ENCODE data around the gene PLEKHA7. TPM values are rescaled to one million over a fixed set of nuclear protein-coding genes. Genes with fewer than 3 reads are reported as not detected.

The PLEKHA7 gene
- total RNA-seq, 1 experiment from 2014 or later = not detected

DNA sequence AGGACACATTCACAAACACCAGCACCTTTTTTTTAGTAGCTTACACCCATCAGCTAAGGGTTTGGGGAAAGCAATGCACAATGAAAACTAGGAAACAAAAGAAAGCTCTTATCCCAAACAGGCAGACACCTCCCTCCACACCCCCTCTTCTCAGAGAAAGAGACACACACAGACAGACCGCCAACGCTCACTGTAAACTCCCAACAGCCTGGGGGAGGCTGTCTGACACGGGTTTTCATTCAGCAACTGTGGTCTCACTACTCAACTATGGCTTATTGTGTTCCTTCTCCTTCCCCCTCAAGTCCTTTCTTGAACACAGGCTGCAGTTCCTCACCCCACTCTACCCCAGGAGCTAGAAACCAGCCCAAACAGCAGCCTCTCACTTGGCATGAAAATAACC lies 152.4 kb downstream of the PLEKHA7 start:
- no peak for DNase-seq
- Histone ChIP-seq H3K36me3 (no peaks in the 10 kb centered on the region), H3K4me3 (no peak overlapping the region), H3K27me3 (no peaks in the 10 kb centered on the region), H3K9me3 (no peaks in the 10 kb centered on the region)

GRCh38 chr11:16860617-16861016 lies 153.6 kb downstream of the PLEKHA7 start:
- no peaks in the 10 kb centered on the region for H3K27me3 ChIP-seq
- no peak overlapping the region for H3K4me3 ChIP-seq
- no peaks in the 10 kb centered on the region for H3K9me3 ChIP-seq
- no peaks in the 10 kb centered on the region for H3K36me3 ChIP-seq
- DNase-seq = no peak

DNA sequence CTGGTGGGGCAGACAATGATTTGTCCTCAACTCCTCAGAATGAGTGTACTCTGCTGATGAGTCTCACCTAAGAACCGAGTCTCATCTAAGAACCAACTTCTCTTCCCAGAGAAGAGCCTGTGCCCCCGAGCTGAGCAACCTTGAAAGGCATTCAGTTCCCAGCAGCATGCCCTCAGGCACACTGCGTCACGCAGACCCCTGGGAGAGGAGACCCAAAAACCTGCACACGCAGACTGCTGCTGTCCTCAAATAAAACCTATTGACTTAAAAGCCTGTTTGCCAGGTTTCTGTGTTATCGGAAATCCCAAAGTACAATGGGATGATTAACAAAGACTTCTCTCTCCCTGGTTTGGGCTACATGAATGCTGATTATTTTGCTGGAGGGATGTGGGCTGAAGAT lies 154.6 kb downstream of the PLEKHA7 start:
- DNase-seq = no peak
- H3K4me3 ChIP-seq = no peak overlapping the region
- no peaks in the 10 kb centered on the region for H3K9me3 ChIP-seq
- H3K27me3 ChIP-seq = no peaks in the 10 kb centered on the region
- H3K36me3 ChIP-seq = no peaks in the 10 kb centered on the region

DNA sequence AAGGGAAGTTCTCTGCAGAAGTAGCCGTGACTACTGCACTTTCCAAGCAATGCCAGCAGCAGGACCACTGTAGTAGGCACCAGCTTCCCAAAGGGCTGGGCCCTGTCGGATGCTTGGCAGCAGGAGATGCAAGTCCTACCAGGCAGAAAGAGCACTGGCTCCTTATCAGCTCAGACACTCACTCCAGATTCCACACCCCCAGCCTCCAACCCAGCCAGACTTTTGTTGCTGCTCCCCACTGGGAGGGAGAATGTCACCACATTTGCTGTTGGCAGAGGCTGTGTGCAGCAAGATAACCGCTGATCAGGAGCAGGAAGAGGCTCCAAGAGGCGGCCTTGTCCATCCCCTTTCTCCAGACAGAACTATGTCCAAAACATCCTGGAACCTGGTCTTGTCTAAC lies 157.0 kb downstream of the PLEKHA7 start:
- DNase-seq = no peak
- H3K36me3 ChIP-seq = no peaks in the 10 kb centered on the region
- no peak overlapping the region for H3K4me3 ChIP-seq
- H3K9me3 ChIP-seq = no peaks in the 10 kb centered on the region
- H3K27me3 ChIP-seq = no peaks in the 10 kb centered on the region

DNA sequence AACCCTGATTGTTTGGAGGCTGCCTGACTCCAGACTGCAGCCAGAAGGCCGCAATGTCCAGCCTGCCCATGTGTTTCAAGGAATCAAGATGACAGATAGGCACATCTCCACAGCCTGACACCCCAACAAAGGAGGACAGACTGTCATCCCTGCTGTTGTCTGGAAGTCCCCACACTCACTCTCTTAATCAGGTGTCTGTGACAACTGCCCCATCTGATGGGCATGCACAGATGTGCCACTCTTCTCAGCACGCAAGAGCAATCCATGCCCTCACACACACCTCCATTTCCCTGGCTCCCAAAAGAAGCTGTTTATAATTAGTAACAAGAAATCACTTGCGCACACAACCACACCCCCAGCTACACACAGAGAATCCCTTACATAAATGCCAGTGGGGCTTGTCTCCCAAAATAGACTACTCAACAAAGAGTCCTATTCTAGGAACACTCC lies 158.2 kb downstream of the PLEKHA7 start:
- H3K27me3 ChIP-seq = no peaks in the 10 kb centered on the region
- no peak for DNase-seq
- no peaks in the 10 kb centered on the region for H3K9me3 ChIP-seq
- H3K4me3 ChIP-seq = no peak overlapping the region
- no peaks in the 10 kb centered on the region for H3K36me3 ChIP-seq

GRCh38 chr11:16854979-16855378 lies 159.2 kb downstream of the PLEKHA7 start:
- no peaks in the 10 kb centered on the region for H3K36me3 ChIP-seq
- no peaks in the 10 kb centered on the region for H3K9me3 ChIP-seq
- H3K4me3 ChIP-seq = no peak overlapping the region
- no peaks in the 10 kb centered on the region for H3K27me3 ChIP-seq
- no peak for DNase-seq

DNA sequence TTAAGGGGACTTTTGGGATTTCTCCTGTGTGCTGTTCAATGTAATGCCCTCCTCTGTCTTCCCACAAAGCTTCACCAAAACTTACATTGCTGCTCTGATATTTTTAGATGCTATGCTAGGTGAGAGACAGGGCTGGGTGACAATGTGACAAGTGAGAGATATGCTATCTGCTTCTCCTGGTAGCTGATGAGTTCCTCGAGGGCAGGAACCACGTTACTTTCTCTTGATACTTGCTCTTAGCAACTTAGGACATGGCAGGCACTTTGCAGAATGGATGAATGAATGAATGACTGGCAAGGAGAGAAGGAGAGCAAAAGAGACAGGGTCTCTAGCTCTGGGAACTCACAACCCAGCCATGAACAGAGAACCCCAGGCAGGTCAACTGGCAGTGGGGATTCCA lies 160.4 kb downstream of the PLEKHA7 start:
- Histone ChIP-seq H3K27me3 (no peaks in the 10 kb centered on the region), H3K9me3 (no peaks in the 10 kb centered on the region), H3K36me3 (no peaks in the 10 kb centered on the region), H3K4me3 (no peak overlapping the region)
- no peak for DNase-seq

DNA sequence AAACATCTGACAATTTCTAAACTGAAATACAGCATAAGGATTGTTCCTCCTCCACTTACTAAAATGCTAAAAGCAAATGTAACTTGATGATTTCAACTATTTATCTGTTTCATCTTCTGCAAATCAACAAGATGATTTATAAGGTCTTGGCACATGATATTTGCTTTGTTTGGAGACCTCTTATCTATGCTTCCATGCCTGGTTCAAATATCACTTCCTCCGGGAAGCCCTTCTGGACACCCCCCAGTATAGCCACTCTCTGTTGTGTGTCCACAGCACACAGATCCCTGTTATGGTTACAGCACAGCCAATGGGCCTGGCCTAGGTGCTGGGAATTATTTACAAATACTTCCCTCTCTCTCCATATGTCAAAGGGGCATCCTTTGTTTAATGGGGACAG lies 160.9 kb downstream of the PLEKHA7 start:
- no peaks in the 10 kb centered on the region for H3K9me3 ChIP-seq
- no peak for DNase-seq

GRCh38 chr11:16846305-16846704 lies 167.9 kb downstream of the PLEKHA7 start:
- no peak for DNase-seq
- no peaks in the 10 kb centered on the region for H3K36me3 ChIP-seq
- no peaks in the 10 kb centered on the region for H3K9me3 ChIP-seq
- H3K27me3 ChIP-seq = no peaks in the 10 kb centered on the region
- no peak overlapping the region for H3K4me3 ChIP-seq

More for the DNA sequence above, 160.9 kb downstream of the PLEKHA7 start:
- H3K36me3 ChIP-seq = no peaks in the 10 kb centered on the region
- H3K27me3 ChIP-seq = no peaks in the 10 kb centered on the region
- no peak overlapping the region for H3K4me3 ChIP-seq

DNA sequence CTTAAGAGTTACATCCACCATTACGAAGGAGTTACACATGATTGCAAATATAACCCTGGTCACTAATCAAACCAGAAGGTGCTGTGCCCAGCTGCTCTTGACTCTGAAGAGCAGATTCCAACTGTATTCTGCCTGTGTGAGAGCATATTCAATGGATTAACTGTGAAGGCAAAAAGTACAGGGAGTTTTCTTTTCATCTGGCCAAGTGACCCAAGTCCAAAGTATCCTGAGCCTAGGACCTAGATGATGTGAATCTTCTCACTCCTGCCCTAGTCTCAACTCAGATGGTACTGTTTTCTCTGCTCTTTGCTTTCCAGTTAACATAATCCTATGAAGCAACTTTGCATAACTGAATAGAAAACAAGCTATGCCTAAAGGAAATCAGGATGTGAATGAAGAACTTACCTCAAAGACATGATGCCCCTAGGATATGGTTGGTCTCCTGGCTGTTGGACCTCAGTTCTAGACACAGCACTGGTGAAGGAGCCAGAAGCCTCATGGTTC lies 169.9 kb downstream of the PLEKHA7 start:
- no peak overlapping the region for H3K4me3 ChIP-seq
- H3K27me3 ChIP-seq = no peaks in the 10 kb centered on the region
- no peak for DNase-seq
- H3K36me3 ChIP-seq = no peaks in the 10 kb centered on the region
- no peaks in the 10 kb centered on the region for H3K9me3 ChIP-seq

GRCh38 chr11:16843294-16843693 lies 170.9 kb downstream of the PLEKHA7 start:
- Histone ChIP-seq H3K27me3 (no peaks in the 10 kb centered on the region), H3K36me3 (no peaks in the 10 kb centered on the region), H3K4me3 (no peak overlapping the region), H3K9me3 (no peaks in the 10 kb centered on the region)
- no peak for DNase-seq

- H3K4me3 ChIP-seq = no peak overlapping the region
- DNase-seq = no peak
- no peaks in the 10 kb centered on the region for H3K36me3 ChIP-seq
- no peaks in the 10 kb centered on the region for H3K9me3 ChIP-seq
- H3K27me3 ChIP-seq = no peaks in the 10 kb centered on the region
Observed at GRCh38 chr11:16841984-16842383, 172.2 kb downstream of the PLEKHA7 start.

GRCh38 chr11:16841481-16841880 lies 172.7 kb downstream of the PLEKHA7 start:
- DNase-seq = no peak
- no peaks in the 10 kb centered on the region for H3K27me3 ChIP-seq
- no peaks in the 10 kb centered on the region for H3K36me3 ChIP-seq
- H3K9me3 ChIP-seq = no peaks in the 10 kb centered on the region
- H3K4me3 ChIP-seq = no peak overlapping the region

DNA sequence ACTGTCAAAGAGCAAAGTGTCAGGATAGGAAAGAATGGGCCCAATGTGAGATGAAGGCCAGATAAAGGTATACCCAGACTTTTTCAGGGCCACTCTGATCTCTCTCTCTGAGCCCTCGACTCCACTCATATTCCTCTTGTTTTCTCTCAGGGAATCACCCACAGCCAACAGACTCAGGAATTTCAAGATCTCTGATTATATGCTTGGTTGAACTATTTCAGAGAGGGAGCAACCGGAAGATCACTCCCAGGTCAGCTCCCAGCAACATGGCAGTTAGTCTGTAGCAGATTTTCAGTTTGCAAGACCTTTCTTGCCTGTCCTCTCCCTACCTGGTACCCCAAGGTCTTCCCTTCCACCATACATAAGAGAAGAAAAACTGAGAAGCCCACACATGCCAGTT lies 173.3 kb downstream of the PLEKHA7 start:
- DNase-seq = no peak
- Histone ChIP-seq H3K4me3 (no peak overlapping the region), H3K27me3 (no peaks in the 10 kb centered on the region), H3K9me3 (no peaks in the 10 kb centered on the region), H3K36me3 (no peaks in the 10 kb centered on the region)

DNA sequence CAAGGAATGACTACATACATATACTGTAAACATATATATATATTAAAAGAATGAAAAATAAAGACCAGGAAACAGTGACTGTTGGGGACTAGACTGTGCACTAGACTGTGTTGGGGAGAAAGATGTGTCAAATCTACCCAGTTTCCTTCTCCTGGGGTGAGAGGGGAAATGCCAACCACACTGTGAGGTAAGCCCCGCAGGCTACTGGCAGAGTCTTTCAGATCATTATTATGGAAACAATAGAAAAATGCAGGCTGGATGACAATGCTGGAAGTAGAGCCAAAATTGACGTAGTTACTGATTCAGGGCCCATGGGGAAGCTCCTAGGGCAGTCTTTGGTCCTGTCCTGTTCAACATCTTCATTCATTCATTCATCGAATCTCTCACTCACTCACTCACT lies 174.4 kb downstream of the PLEKHA7 start:
- H3K4me3 ChIP-seq = no peak overlapping the region
- H3K36me3 ChIP-seq = no peaks in the 10 kb centered on the region
- H3K9me3 ChIP-seq = no peaks in the 10 kb centered on the region
- no peaks in the 10 kb centered on the region for H3K27me3 ChIP-seq
- DNase-seq = peak; percentile 23

GRCh38 chr11:16834384-16834783 lies 179.8 kb downstream of the PLEKHA7 start:
- DNase-seq = no peak
- no peak overlapping the region for H3K4me3 ChIP-seq
- H3K9me3 ChIP-seq = no peaks in the 10 kb centered on the region
- H3K27me3 ChIP-seq = no peaks in the 10 kb centered on the region
- no peaks in the 10 kb centered on the region for H3K36me3 ChIP-seq

GRCh38 chr11:16833026-16833425 lies 181.2 kb downstream of the PLEKHA7 start:
- no peak for DNase-seq
- H3K36me3 ChIP-seq = no peaks in the 10 kb centered on the region
- no peaks in the 10 kb centered on the region for H3K9me3 ChIP-seq

GRCh38 chr11:16832193-16832539 lies 182.0 kb downstream of the PLEKHA7 start:
- no peak overlapping the region for H3K4me3 ChIP-seq
- no peaks in the 10 kb centered on the region for H3K36me3 ChIP-seq

More at GRCh38 chr11:16833026-16833425, 181.2 kb downstream of the PLEKHA7 start:
- Histone ChIP-seq H3K4me3 (no peak overlapping the region), H3K27me3 (no peaks in the 10 kb centered on the region)

More at GRCh38 chr11:16832193-16832539, 182.0 kb downstream of the PLEKHA7 start:
- DNase-seq = no peak
- no peaks in the 10 kb centered on the region for H3K27me3 ChIP-seq
- no peaks in the 10 kb centered on the region for H3K9me3 ChIP-seq

Measured in MG63 (cell line).